ENCODE results near the gene PNPLA2.

GRCh38 chr11:790721-791564, 27.8 kb upstream of the PNPLA2 start:
- TF ChIP-seq CTCF (IDR thresholded peaks at IDR 0.05) = no peak
- TF ChIP-seq ZFX (IDR thresholded peaks at IDR 0.05; ENCODE audit: borderline replicate concordance) = no peak
